GM04503 (cell line): ENCODE data around the gene WNT5B.
"Not testable (repeated sequence)": the region's sequence is repeated elsewhere in the genome, so short reads cannot be mapped to it uniquely, and the experiment has no call there.

ENCODE experiments used
- DNase-seq: peaks from one replicate; pipeline ENCODE4 v3.0.0-alpha.2; 2012; ENCODE audit warnings: low read depth

Gene WNT5B

DNA sequence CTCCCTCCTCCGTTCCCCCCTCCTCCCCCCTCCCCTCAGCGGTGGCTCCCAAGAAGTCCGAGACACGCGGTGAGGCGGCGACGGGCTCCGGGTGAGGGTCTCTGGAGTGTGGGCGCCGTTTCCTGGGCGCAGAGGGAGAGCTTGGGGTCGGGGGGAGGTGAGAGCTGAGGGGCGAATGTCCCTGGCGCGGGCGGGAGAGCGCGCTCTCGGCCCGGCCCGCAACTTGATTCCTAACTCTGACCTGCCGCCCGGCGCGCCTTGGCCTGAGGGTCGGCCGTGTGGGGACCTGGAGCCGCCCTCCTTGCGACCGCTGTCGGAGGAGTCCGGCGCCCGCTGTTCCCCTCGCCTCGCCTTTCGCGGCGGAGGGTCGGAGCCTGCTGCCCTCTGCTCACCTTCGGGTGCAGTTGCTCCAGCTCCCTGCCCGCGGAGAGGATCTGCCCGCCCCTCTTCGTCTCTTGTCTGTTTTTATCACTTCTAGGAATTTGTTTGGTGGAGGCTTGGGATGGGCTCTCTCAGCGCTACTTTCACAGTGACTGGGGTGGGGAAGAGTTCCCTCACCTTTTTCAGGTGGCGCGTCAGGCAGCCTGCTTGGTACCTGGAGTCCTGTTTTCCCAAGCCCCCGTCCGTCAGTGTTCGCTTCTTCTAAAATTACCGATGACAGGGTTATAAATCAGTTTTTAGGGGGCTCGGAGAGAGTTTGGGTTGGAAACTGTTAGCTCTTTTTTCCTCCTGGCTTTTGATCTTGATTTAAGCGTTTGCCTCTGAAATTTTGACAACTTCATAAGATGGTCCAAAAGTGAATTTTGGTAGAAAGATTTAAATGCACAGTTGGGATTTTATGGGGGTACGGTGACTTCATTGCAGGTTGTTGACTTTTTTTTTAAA lies 62.3 kb downstream of the WNT5B start:
- DNase-seq, result no peak

DNA sequence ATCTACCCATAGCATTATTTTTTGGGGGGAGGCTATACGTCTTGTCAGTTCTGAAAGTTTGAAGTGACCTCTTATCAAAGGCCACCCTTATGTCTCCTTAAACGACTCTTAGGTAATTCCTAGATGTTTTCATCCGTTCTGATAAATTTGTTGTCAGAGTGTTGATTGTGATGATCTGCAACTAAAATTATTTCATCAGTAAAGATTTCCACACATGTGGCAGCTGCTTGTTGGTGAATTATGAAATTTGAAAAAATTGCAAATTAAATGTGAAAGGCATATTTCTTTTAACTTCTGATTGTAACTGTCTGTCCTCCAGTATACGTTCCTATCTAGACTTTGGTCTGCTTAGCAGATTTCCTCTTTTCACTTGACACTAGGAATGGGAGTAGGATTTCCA lies 63.2 kb downstream of the WNT5B start:
- no peak for DNase-seq

DNA sequence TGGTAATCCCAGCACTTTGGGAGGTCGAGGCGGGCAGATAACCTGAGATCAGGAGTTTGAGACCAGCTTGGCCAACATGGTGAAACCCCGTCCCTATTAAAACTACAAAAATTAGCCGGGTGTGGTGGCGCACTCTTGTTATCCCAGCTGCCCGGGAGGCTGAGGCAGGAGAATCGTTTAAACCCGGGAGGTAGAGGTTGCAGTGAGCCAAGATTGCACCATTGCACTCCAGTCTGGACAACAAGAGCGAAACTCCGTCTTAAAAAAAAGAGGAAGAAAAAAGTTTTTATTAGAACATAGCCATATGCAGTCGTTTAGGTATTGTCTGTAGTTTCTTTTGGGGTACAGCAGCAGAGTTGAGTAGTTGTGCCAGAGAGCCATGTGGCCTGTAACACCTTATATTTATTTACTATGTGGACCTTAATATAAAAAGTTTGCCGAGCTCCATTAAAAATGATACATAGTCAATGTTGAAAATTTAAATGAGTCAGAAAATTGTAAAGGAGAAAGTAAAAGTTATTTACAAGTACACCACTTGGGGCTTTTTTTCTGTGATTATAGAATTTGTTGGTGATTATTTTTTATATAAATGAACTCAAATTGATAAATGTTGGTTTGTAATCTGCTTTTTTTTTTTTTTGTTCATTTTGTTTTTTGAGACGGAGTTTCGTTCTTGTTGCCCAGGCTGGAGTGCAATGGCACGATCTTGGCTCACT lies 64.0 kb downstream of the WNT5B start:
- no peak for DNase-seq

DNA sequence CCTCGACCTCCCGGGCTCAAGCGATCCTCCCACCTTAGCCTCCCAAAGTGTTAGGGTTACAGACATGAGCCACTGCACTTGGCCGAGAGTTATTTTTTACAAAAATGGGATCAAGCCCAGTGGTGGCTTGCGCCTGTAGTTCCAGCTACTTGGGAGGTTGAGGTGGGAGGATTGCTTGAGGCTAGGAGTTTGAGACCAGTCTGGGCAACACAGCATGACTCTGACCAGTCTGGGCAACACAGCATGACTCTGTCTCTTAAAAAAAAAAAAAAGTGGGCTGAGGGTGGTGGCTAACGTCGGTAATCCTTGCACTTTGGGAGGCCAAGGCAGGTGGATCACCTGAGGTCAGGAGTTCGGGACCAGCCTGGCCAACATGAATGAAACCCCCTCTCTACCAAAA lies 66.1 kb downstream of the WNT5B start:
- DNase-seq, result not testable (repeated sequence)

DNA sequence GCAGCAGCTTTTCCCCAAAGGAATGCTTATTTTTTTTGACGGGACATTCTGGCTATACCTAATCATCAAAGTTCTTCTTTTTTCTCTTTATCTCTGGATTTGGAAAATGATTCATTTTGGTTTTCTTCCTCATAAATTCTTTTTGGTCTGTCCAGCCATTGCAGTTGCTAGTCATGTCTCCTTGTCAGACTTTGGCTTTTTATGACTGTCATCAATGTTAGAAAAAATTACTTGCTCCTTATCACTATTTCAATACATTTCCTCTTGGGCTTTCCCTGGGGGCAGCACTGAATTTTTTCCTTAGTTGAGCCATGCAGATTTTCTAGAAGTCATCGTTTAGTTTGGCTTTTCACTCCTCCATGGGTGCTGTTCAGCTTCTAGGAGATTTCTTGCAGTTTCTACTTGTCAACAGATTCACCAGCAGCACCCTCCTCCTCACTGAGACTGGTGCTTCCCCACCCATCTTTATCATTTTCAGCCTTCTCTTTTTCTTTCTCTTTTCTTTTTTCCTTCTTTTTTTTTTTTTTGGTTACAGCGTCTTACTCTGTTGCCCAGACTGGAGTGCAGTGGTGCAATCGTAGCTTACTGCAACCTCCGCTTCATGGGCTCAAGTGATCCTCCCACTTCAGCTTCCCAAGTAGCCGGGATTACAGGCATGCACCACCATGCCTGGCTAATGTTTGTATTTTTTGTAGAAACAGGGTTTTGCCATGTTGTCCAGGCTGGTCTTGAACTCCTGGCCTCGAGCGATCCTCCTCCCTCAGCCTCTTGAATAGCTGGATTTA lies 67.0 kb downstream of the WNT5B start:
- no peak for DNase-seq

DNA sequence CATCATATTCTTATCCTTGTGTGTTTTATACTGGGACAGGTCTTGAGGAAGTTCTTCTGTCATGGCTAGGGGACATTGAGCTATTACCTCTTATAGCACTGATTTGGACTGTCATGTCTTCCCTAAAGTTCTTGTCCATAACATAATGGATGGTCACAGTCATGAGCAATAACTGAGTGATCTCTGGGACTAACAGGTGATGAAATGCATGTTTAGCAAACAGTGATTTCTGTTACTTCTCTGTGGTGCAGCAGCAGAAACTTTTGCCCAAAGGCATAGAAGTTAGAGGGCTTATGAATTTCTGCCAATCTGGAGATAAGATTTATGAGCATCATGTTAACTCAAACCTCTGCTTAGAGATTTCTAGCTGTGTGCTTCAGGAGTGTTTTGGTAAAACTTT lies 67.8 kb downstream of the WNT5B start:
- DNase-seq, result no peak
